ENCODE results near the gene CAD.

DNA sequence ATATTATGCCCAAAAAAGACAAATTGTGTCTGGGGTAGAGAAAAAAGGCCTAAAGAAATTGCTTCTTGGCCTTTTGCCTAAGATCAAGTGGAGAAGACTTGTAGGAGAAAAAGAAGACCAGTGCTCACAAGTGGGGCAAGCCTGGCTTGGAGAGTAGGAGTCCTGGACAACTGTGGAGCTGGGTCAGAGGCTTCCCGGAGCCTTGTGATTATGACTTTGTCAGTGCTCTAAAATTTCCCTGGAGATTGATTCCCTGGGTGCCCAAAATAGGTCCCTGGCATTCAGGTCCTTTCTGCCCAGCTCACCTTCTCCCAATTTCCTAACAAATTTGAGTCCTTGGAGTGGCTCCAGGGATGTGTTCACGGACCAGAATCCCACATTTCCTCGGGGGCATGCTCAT lies 64.3 kb downstream of the CAD start:
- no peak for TF ChIP-seq CTCF (IDR thresholded peaks at IDR 0.05)
- TF ChIP-seq POLR2A (IDR thresholded peaks at IDR 0.05): no peak

All from Peyer's patch (tissue), 4 donors.